Ectodermal cell (in vitro differentiated cells): ENCODE data around the gene MCF2L.

Experiments
- H3K27ac ChIP-seq: 2 replicates; pipeline ENCODE4 v1.7.0; 2013; ENCODE audit warnings: mild to moderate bottlenecking, low read depth, low read length; ENCODE audit not compliant: insufficient read depth, poor library complexity, severe bottlenecking
- H3K27me3 ChIP-seq: 2 replicates; pipeline ENCODE4 v1.7.0; 2013; ENCODE audit warnings: mild to moderate bottlenecking, low read length; ENCODE audit not compliant: insufficient read depth, control insufficient read depth, poor library complexity, severe bottlenecking
- H3K36me3 ChIP-seq: one replicate; pipeline ENCODE4 v1.7.0; 2013; ENCODE audit warnings: low read length; ENCODE audit not compliant: control insufficient read depth, insufficient read depth
- H3K4me1 ChIP-seq: one replicate; pipeline ENCODE4 v1.7.0; 2013; ENCODE audit warnings: low read length; ENCODE audit not compliant: control insufficient read depth, insufficient read depth
- H3K4me3 ChIP-seq: 2 replicates; pipeline ENCODE4 v1.7.0; 2013; ENCODE audit warnings: low read depth, low read length, control low read depth; ENCODE audit not compliant: insufficient read depth
- H3K9me3 ChIP-seq: 2 replicates; pipeline ENCODE4 v1.7.0; 2013; ENCODE audit warnings: mild to moderate bottlenecking, low read length, moderate library complexity; ENCODE audit not compliant: control insufficient read depth
- WGBS, 2 experiments: methylation state at CpG; one replicate each; pipeline ENCODE4 v1.1.7; 2013; ENCODE audit warnings: missing lambda C conversion rate in 2 of 2; 5-methylcytosine and 5-hydroxymethylcytosine counted together

MCF2L gene

DNA sequence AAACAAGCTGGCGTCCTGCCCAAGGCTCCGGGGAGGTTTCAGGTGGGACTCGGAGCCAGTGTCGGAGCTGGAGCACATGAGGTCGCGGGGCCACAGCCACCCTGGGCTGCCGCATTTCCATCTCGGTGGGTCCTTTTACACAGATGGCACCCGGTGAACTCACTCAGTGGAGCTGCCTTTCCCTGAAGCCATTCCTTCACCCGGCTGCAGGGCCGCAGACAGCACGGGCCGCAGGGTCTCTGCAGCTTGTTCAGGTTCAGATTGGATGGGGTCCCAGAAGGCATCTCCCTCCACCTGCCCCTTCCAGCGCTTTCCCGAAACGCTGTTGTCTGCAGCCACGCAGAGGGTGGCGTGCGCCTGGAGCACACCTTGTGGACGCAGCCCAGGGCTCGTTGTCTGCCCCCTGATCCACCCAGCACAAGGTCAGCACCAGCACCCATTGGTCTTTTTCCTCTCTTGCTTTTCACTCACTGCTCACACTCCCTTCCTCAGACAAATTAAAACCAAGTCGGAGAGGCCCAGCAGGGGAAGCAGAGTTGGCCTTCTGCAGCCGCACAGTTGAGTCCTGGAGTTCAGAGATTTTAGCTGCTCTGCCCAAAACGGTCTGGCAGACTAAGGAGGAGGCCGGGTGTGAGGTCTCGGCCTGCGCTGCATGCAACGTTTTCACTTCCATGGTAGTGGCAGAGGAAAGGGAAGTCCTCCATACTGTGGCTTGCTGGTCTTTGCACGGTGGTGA is 18.1 kb downstream of the MCF2L start:
- Histone ChIP-seq H3K4me3 (no peak overlapping the region), H3K27ac (no peak overlapping the region)
- 90 to 91% methylated on average over 29 of the region's 29 CpGs for WGBS, 2 experiments

DNA sequence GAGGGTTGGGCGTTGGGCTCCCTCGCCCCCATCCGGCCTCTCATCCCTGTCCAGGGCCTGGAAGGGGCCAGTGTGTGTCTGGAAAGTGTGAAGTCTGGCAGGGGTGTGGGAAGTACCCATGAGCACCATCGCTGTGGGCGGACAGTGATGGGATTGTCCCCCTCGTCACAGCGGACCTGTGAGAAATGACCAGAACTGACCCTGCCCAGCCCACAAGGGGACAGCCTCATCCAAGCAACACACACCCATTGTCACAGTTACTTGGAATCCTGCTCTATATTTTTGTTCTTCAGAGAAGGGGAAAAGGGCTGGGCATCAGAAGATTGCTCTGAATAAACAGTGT is 18.6 kb downstream of the MCF2L start:
- no peak overlapping the region for H3K4me3 ChIP-seq
- no peaks in the 10 kb centered on the region for H3K9me3 ChIP-seq
- no peak overlapping the region for H3K27ac ChIP-seq
- H3K36me3 ChIP-seq: no peaks in the 10 kb centered on the region
- no peaks in the 10 kb centered on the region for H3K27me3 ChIP-seq
- peaks cover 3% of the 10 kb centered on the region for H3K4me1 ChIP-seq
- 84 to 91% methylated on average over 7 of the region's 7 CpGs for WGBS, 2 experiments

More for the DNA sequence above, 18.1 kb downstream of the MCF2L start:
- Histone ChIP-seq H3K9me3 (no peaks in the 10 kb centered on the region), H3K36me3 (no peaks in the 10 kb centered on the region), H3K27me3 (no peaks in the 10 kb centered on the region), H3K4me1 (peaks cover 3% of the 10 kb centered on the region)

DNA sequence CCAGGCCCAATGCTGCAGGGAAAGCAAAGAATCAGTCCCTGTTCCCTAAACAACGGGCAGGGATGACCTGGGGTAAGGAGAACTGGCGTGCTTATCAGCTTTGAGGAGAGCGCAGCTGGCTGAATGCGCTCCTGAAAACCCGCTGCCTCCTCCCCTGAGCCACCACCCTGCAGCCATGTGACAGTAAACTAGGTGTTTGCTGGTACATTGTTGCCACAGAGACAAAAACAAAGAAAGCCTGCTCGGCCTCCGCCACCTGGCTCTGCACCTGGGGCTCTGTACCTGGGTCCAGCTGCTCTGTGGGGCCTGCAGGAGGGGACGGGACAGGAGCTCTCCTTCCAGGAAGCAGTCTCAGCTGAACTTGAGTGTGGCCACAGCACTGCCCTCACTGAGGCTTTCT is 21.8 kb downstream of the MCF2L start:
- no peak overlapping the region for H3K27ac ChIP-seq
- 74 to 82% methylated on average over 8 of the region's 8 CpGs for WGBS, 2 experiments
- no peaks in the 10 kb centered on the region for H3K27me3 ChIP-seq

DNA sequence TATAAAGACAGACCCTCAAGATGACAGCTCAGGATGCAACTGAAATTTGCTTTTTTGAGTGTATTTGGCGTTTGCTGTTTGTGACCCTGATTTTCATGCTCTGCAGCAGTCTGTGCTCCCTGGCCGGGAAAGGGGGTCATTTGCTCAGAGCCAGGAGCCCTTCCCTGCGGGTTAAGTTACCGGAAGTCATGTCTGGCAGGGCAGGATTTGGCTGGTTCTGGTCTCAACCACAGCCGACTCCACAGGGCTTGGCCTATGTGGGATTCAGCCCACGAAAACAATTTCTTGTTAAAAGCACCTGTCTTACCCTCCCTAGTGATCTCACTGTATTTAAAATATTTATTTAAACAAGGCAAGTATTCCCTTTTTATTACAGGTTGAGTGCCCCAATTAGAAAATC is 22.6 kb downstream of the MCF2L start:
- 88 to 94% methylated on average over 6 of the region's 6 CpGs for WGBS, 2 experiments
- H3K27me3 ChIP-seq: no peaks in the 10 kb centered on the region
- H3K9me3 ChIP-seq: no peaks in the 10 kb centered on the region
- no peak overlapping the region for H3K27ac ChIP-seq
- H3K4me3 ChIP-seq: no peak overlapping the region
- H3K36me3 ChIP-seq: no peaks in the 10 kb centered on the region
- no peaks in the 10 kb centered on the region for H3K4me1 ChIP-seq

More for the DNA sequence above, 21.8 kb downstream of the MCF2L start:
- Histone ChIP-seq H3K4me1 (no peaks in the 10 kb centered on the region), H3K4me3 (no peak overlapping the region), H3K9me3 (no peaks in the 10 kb centered on the region), H3K36me3 (no peaks in the 10 kb centered on the region)

- H3K36me3 ChIP-seq: no peaks in the 10 kb centered on the region
- no peak overlapping the region for H3K27ac ChIP-seq
- WGBS, 2 experiments: 90 to 91% methylated on average over 31 of the region's 31 CpGs
- no peaks in the 10 kb centered on the region for H3K4me1 ChIP-seq
- H3K4me3 ChIP-seq: no peak overlapping the region
- H3K27me3 ChIP-seq: no peaks in the 10 kb centered on the region
- H3K9me3 ChIP-seq: no peaks in the 10 kb centered on the region
Observed at GRCh38 chr13:112992931-112993680, 24.1 kb downstream of the MCF2L start.

GRCh38 chr13:112994084-112994780 is 25.2 kb downstream of the MCF2L start:
- no peaks in the 10 kb centered on the region for H3K27me3 ChIP-seq
- 92 to 93% methylated on average over 46 of the region's 46 CpGs for WGBS, 2 experiments
- H3K27ac ChIP-seq: no peak overlapping the region
- H3K9me3 ChIP-seq: no peaks in the 10 kb centered on the region
- H3K36me3 ChIP-seq: no peaks in the 10 kb centered on the region
- no peaks in the 10 kb centered on the region for H3K4me1 ChIP-seq
- no peak overlapping the region for H3K4me3 ChIP-seq

DNA sequence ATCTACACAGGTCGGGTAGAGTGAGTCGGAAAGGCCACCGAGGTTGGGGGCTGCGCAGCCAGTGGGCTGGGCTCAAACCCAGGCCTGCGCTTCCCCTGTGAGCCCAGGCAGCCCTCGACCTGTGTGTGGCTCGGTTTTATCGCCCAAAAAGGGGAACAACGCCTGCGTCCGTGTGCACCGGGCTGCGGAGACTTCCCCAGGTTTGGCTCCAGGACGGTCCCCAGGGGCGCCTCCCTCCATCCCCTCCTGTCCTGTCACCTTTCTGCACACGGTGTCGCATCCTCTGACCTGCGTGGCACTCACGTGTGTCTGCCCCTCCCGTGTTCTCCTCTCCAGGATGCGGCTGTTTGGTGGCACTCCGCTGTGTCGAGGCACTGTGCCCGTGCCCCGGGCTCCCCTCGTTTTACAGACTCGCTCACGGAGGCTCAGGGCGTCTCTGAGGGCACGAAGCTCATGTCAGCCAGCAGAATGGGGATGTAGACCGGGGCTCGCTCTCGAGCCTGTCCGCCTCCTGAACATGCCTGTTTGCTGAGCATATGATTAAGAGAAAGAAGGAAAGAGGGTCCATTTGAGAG is 25.9 kb downstream of the MCF2L start:
- Histone ChIP-seq H3K4me1 (peaks cover under 1% of the 10 kb centered on the region), H3K4me3 (no peak overlapping the region), H3K27ac (no peak overlapping the region), H3K27me3 (no peaks in the 10 kb centered on the region), H3K36me3 (no peaks in the 10 kb centered on the region), H3K9me3 (no peaks in the 10 kb centered on the region)
- 95% methylated on average over 34 of the region's 34 CpGs for WGBS, 2 experiments

GRCh38 chr13:112995395-112996191 is 26.6 kb downstream of the MCF2L start:
- WGBS, 2 experiments: 89 to 91% methylated on average over 27 of the region's 27 CpGs
- H3K4me1 ChIP-seq: peaks cover 8% of the 10 kb centered on the region
- no peaks in the 10 kb centered on the region for H3K27me3 ChIP-seq
- H3K4me3 ChIP-seq: no peak overlapping the region
- H3K9me3 ChIP-seq: no peaks in the 10 kb centered on the region
- no peak overlapping the region for H3K27ac ChIP-seq
- H3K36me3 ChIP-seq: no peaks in the 10 kb centered on the region

- no peak overlapping the region for H3K4me3 ChIP-seq
- 91% methylated on average over 19 of the region's 19 CpGs for WGBS, 2 experiments
- no peaks in the 10 kb centered on the region for H3K9me3 ChIP-seq
- H3K27ac ChIP-seq: no peak overlapping the region
- no peaks in the 10 kb centered on the region for H3K27me3 ChIP-seq
- H3K4me1 ChIP-seq: peaks cover 18% of the 10 kb centered on the region
- H3K36me3 ChIP-seq: no peaks in the 10 kb centered on the region
Observed at GRCh38 chr13:112996671-112997091, 27.7 kb downstream of the MCF2L start.
